DMS153 treated with DMSO at 0.1 percent for 48 hours (cell line): ENCODE measurements around the gene ALOX15.
"Not testable (repeated sequence)": the region's sequence is repeated elsewhere in the genome, so short reads cannot be mapped to it uniquely, and the experiment has no call there.

Source experiments
- DNase-seq: peaks from one replicate; lab custom pipeline; 2025; ENCODE audit not compliant: unreplicated experiment; lab: John Stamatoyannopoulos, UW

ALOX15 gene

DNA sequence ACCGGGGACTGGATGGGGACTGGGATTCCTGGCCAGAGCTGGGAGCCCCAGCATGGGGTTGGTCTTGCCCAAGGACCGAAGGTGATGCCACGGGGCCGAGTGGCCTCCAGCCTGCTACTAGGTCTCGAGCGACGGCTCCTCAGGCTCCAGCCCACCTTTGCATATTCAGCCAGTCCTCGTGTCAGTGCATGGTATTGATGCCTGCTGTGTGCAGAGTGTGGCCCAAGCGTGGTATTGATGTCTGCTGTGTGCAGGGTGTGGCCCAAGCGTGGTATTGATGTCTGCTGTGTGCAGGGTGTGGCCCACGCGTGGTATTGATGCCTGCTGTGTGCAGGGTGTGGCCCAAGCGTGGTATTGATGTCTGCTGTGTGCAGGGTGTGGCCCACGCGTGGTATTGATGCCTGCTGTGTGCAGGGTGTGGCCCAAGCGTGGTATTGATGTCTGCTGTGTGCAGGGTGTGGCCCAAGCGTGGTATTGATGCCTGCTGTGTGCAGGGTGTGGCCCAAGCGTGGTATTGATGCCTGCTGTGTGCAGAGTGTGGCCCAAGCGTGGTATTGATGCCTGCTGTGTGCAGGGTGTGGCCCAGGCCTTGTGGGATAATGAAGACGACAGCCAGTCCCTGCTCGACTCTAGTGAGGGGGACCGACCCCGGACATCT lies 45.7 kb downstream of the ALOX15 start:
- DNase-seq: not testable (repeated sequence)

DNA sequence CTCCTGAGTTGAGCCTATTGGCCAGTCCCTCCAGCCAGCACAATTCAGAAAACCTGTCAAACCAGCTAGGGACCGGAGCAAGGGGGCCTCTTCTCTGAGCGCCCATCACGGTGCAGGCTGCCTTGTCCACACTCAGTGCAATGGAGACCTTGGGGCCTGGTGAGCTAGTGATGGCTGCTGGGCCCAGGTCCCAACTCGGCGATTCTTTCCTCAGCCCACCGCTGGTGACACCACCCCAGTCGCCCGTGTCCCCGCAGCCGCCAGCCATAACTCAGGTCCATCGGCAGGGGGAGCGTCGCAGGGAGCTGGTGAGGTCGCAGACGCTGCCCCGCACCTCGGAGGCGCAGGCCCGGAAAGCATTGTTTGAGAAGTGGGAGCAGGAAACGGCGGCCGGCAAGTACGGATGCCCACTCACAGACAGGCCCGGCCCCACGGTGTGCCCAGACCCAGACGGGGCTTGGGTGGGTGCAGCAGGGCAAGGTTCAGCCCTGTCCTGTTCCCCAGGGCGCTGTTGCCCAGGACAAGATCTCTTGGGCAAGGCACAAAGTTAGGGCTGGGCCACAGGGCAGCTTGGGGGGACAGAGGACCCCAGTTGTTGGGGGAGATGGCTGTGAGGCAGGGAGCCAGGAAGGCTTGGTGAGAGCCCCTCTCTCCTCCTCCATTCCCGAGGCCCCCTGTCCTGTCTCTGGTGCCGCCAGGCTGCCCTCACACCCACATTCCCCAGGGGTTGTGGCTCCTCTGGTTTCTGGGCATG lies 46.4 kb downstream of the ALOX15 start:
- DNase-seq: peak; percentile 5

- DNase-seq: no peak
These were observed 47.1 kb downstream of the ALOX15 start for GRCh38 chr17:4594406-4594805.

DNA sequence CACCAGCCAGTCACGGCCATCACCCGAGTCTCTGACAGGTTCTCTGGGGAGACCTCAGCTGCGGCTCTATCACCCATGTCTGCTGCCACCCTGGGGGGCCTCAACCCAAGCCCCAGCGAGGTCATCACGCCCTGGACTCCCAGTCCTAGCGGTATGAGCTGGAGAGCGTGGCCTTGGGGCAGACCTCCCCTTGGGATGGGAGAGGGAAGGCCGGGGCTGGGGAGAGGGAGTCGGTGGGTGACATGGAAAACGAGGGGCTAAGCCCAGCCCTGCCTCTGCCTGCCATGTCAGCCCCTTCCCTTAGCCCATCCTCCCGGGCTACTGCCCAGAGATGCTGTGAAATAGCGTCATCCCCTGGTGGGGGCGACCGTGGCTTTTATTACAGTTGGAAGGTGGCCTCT lies 48.5 kb downstream of the ALOX15 start:
- DNase-seq: no peak

- DNase-seq: no peak
These were observed 49.1 kb downstream of the ALOX15 start for GRCh38 chr17:4592240-4593005.

DNA sequence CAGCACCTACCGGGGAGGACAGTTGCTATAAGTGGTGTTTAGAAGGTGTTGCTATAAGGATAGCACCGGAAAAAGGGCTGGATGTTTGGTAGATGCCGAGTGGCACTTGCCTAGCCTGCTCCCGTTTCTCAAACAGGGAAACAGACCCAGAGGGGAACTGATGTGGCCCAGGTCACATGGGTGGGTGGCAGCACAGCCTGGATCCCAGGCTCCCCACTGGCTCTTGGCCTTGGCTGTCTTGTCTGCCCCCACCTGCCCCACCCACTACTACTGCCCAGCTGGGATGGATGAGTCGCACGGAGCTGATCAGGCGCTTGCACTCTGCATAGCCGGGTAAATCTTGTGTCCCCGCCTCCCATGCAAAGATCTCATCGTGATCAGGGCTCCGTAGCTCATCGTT lies 49.9 kb downstream of the ALOX15 start:
- no peak for DNase-seq

DNA sequence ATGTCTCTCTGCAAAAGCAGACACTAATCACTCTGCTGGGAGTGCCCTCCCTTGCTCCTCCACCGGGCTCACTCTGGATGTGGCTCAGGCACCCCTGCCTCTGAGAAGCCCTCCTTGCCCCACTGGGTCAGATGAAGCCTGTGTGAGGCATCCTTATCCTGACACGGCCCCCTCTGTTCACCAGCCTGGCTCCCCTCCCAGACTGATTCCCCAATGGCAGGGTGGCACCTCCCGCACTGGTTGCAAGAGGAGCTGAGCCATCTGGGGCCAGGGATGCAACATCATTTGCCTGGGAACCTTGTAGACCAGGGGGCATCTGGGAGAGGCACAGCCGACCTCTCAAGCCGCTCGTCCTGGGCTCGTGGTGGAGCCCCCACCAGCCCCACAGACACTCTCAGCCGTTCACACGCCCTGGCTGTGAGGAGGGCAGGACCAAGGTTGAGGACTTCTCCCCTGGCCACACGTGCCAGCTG lies 50.5 kb downstream of the ALOX15 start:
- no peak for DNase-seq

DNA sequence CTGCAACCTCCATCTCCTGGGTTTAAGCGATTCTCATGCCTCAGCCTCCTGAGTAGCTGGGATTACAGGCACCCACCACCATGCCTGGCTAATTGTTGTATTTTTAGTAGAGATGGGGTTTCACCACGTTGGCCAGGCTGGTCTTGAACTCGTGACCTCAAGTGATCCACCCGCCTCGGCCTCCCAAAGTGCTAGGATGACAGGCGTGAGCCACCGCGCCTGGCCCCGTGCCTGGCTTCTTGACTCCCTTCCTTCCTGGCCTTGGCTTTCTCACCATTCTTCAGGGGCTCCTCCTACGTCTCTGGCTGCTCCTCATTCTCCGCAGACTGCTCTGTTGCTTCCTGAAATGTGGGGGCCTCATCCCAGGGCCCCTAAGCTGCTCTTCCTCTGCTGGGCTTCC lies 51.4 kb downstream of the ALOX15 start:
- DNase-seq: not testable (repeated sequence)

- DNase-seq: no peak
These were observed 52.4 kb downstream of the ALOX15 start for GRCh38 chr17:4588898-4589625.

DNA sequence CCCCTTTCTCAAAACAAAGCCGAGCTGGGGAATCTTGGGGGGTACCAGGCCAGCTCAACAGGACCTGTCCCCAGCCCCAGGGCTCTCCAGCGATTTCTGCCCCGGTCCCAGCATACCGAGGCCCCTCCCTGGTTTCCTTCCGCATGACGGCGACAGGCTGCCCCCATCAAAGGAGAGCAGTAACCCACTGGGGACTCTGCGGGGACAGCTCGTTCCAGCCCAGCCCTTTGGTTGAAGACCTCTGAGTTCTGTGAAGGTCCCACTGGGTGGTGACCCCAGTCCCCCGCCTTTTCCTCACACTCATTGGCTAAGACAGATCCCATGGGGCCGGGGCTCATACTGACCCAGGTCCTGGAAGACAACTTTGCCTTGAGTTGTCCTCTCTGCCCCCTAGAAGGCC lies 53.1 kb downstream of the ALOX15 start:
- no peak for DNase-seq

DNA sequence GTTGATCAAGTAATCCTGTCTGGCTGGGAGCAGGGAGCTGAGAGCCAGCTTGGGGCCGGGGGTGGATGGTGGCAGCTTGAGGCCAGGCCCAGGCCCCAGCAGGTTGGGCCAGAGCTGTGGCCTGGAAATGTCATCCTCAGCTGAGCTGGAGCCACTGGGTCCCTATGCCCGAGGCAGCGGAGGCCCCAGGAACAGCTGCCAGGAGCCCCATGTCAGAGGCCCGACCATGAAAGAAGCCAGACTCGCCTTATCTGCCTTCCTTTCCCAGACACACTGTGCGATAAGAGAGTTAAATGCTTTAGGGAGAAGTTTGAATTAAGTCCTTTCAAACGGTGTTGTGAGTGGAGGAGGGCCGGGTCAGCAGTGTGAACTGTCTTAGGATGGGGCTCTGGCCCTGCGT lies 53.7 kb downstream of the ALOX15 start:
- DNase-seq: no peak

DNA sequence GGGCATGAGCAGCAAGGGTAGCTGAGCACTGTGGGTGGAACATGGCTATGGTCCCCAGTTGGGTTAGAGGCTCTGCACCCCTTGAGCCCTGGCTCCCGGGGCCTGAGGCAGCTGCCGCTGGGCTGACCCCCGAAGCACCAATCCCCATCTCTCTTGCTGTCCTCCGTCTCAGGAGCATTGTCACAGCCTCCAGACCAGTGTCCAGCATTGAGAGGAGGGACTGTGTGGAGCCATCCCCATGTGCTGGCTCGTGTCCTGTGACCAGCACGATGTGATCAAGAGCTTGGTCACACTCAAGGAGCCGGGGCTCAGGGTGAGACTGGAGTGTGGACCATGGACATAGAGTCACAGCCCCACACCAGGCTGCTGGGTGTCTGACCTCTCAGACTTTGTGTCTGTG lies 54.3 kb downstream of the ALOX15 start:
- DNase-seq: no peak

DNA sequence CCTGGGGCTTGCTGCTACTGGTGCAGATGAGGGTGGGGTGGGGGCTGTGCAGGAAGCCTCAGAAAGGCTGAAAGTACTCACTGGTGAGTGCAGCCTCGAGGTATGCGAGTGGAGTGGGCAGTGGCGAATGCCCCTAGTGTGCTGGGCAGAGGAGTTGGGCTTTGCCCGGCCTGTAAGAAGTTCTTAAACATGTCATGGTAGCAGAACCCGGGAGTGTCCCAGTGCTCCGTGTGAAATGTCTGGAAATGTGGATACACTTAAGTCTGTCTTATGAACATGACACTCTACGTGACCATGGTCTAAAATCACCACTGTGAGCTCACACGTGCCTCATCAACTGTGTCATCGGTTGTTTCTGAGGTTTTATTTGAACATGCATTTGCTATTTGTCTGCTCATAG lies 55.4 kb downstream of the ALOX15 start:
- DNase-seq: no peak

DNA sequence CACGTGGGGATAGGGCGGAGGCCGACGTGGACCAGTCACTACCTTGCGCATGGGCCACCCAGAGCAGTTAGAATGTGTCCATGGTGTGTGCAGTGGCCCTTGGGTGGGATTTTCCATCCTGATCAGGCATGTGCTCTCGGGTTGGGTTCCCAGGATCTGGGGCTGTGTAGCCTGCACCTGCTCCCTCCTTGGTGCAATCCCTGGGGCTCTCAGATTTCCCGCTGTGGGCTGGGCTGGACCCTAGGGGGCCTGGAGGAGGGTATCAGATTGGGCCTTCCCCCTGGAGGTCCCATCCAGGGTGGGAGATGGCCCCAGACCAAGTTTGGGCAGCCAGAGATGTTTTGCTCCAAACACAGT lies 55.9 kb downstream of the ALOX15 start:
- no peak for DNase-seq

- DNase-seq: no peak
These were observed 56.4 kb downstream of the ALOX15 start for GRCh38 chr17:4584917-4585637.

GRCh38 chr17:4584101-4584916 lies 57.2 kb downstream of the ALOX15 start, which contains the start of gene SMTNL2:
Gene SMTNL2, plus strand, starts transcription at chr17:4584529. Its CDS starts 77 bp downstream, at chr17:4584606.
- no peak for DNase-seq

DNA sequence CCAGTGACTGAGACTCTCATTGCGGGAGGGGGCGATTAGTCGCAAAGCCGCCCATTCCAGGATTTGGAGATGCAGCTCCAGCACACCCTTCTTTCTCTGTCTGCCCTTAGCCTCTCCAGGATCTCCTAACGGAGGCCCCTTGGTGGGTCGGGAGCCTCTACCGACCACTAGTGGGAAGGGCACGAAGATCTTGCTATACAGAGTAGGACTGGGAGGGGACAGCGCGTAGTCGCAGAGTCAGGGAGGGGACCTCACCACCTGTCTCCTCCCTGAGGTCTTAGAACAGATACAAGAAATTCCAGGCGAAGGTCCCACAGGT lies 57.7 kb downstream of the ALOX15 start:
- no peak for DNase-seq

GRCh38 chr17:4583206-4583605 lies 58.3 kb downstream of the ALOX15 start:
- DNase-seq: no peak

DNA sequence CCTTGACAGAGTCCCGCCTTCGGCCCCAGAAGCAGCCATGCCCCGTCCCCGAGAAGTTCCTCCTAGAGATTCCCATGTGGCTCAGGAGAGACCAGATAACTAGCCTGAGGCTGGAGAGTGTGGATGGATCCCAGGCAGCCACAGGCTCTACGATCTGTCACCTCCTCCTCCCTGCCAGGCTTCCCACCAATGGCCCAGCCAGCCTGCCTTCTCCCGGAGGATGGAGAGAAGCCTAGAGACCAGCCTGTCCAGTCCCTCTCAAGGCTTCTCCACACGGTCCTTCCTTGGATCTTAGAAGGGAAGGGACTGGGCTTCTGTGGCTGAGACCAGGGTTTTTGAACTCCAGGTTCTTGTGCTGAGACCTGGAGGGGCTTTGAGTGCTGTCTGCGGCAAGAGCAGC lies 58.8 kb downstream of the ALOX15 start:
- DNase-seq: no peak

DNA sequence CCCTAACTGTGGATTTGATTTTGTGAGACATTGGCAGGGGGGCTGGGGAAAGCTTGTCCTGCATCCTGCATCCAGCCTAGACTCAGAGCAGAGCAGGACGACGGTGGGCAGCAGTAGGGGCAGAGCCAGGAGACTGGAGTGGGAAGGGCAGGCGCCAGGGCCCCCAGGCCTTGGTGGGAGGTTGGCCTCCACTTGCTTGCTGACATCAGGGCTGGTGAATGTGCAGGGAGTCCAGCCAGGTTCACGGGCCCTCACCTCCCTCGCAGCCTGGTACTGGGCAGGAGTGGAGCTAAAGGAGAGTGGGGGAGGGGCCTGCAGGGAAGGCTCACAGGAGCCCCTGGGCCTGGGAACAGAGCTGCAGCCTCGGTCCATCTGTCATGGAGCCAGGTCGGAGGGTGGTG lies 59.4 kb downstream of the ALOX15 start:
- no peak for DNase-seq
